GM15510 (cell line): ENCODE measurements around the gene C2orf68.
A peak's percentile ranks its signal among the peaks of the same experiment; 100 is the strongest.

Source experiments
- POLR2A ChIP-seq: IDR thresholded peaks from 3 replicates; pipeline ENCODE4 v1.6.1; 2011; ENCODE audit warnings: borderline replicate concordance; ENCODE audit not compliant: insufficient read length; ENCODE audit errors: extremely low read depth

The C2orf68 gene

GRCh38 chr2:85605406-85606115 lies 6.3 kb downstream of the C2orf68 start:
- TF ChIP-seq POLR2A: no peak

- TF ChIP-seq POLR2A: no peak
Measured at GRCh38 chr2:85604568-85605339, 7.1 kb downstream of the C2orf68 start.

- TF ChIP-seq POLR2A: peak; percentile 64
Measured at GRCh38 chr2:85602476-85603234, 9.2 kb downstream of the C2orf68 start, which contains the start of gene TMEM150A. Gene TMEM150A (minus strand): TSS chr2:85602698. CDS start chr2:85601948, 750 bp downstream.

GRCh38 chr2:85601771-85602475 lies 9.9 kb downstream of the C2orf68 start:
- TF ChIP-seq POLR2A: no peak

GRCh38 chr2:85600951-85601770 lies 10.7 kb downstream of the C2orf68 start:
- no peak for TF ChIP-seq POLR2A

- no peak for TF ChIP-seq POLR2A
Measured at GRCh38 chr2:85600235-85600575, 11.7 kb downstream of the C2orf68 start.

GRCh38 chr2:85599468-85600234 lies 12.2 kb downstream of the C2orf68 start:
- TF ChIP-seq POLR2A: no peak

GRCh38 chr2:85598594-85599340 lies 13.1 kb downstream of the C2orf68 start:
- no peak for TF ChIP-seq POLR2A

GRCh38 chr2:85597241-85597640 lies 14.6 kb downstream of the C2orf68 start:
- TF ChIP-seq POLR2A: no peak

GRCh38 chr2:85596486-85597143 lies 15.3 kb downstream of the C2orf68 start:
- no peak for TF ChIP-seq POLR2A

GRCh38 chr2:85596026-85596333 lies 15.9 kb downstream of the C2orf68 start:
- TF ChIP-seq POLR2A: no peak
